HG03064 (cell line): ENCODE data around the gene NR2C1.

Experiments used
- ATAC-seq: cut with Tn5 transposase; IDR thresholded peaks from one replicate; pipeline ENCODE4 v1.9.1; 2021; ENCODE audit warnings: low read depth; ENCODE audit not compliant: unreplicated experiment

The NR2C1 gene

DNA sequence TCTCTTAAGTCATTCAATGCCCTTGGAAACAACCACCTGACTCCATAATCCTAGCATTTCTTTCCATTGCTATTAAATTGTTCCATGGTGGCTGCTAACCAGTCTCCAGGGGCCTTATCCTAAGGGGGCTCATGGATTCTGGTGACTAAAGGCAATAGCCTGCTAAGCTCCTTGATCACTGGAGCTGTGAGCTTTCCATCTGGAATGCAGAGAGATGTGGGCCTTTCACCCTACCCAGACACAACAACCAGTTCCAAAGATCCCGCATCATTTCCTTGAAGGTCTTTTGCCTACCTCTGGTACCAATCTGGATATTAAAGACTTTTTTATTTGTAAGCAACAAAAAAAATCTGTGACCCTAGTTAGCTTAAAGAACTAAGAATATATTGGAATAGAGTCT lies 102.9 kb downstream of the NR2C1 start:
- no peak for ATAC-seq
